Stimulated activated effector memory CD8-positive, alpha-beta T cell treated with anti-CD3 and anti-CD28 coated beads, Interleukin-12 subunit alpha, Interleukin-12 subunit beta, amount 100 ng/mL, for 72 hours (primary cell): ENCODE results near the gene BRD3OS.

Source experiments
- ATAC-seq: fragments of 150-1000 bp; cut with Tn5 transposase; 2 replicates; pipeline ENCODE4 v1.10.0; 2021
- DNase-seq, 2 donors: peaks; one replicate each; pipeline ENCODE4 v3.0.0; 2021 to 2022; ENCODE audit warnings: low spot score in 2 of 2
- H3K27ac Mint-ChIP-seq: one replicate; pipeline ENCODE4 v1.8.0; 2022; ENCODE audit warnings: mild to moderate bottlenecking, mixed read lengths
- H3K36me3 Mint-ChIP-seq: one replicate; pipeline ENCODE4 v1.8.0; 2022; ENCODE audit warnings: mild to moderate bottlenecking, mixed read lengths
- H3K4me1 Mint-ChIP-seq: one replicate; pipeline ENCODE4 v1.8.0; 2022; ENCODE audit warnings: mixed read lengths
- H3K4me3 Mint-ChIP-seq: one replicate; pipeline ENCODE4 v1.8.0; 2022; ENCODE audit warnings: mild to moderate bottlenecking, mixed read lengths
- H3K9me3 Mint-ChIP-seq: one replicate; pipeline ENCODE4 v1.8.0; 2022; ENCODE audit warnings: mixed read lengths

The BRD3OS gene

DNA sequence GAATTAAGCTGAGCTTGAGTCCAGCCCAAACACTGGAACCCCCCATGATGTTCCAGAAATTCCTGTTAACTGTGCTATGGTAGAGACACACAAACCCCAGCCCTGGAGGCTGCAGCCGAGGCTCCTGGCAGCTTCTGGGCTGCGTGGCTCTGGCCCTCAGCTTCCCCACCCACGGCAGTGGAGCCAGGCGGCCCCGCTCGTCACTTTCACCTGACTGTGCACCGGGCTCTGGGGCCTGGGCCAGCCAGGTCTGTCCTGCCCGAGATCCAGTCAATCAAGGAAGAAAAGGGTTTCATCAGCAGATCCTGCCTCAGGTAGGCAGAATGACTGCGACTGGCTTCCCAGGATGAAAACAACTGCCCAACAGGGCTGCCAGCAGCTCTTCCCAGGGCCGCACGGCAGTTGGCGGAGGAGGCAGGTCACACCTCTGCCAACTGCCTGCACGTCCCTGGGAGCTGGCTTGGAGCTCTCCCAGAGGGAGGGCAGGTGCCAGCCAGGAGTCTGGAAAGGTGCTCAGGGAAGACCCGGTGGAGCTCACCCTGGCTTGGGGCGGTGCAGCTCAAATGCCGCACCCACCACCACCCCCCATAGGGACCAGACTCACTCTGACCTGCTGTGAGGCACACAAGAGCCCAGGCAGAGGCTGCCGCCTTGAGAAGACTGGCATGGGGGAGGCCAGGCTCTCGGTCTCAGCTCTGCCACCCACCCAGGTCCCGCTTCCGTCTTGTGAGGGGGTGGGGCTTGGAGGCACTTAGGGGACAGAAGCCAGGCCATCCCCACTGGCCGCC lies 21.8 kb downstream of the BRD3OS start:
- DNase-seq (no peak), ATAC-seq (no peak)
- Mint-ChIP-seq H3K4me1 (no peaks in the 10 kb centered on the region), H3K36me3 (peaks cover 34% of the 10 kb centered on the region), H3K4me3 (no peak overlapping the region), H3K9me3 (no peaks in the 10 kb centered on the region), H3K27ac (peak overlapping the region; percentile 56)

DNA sequence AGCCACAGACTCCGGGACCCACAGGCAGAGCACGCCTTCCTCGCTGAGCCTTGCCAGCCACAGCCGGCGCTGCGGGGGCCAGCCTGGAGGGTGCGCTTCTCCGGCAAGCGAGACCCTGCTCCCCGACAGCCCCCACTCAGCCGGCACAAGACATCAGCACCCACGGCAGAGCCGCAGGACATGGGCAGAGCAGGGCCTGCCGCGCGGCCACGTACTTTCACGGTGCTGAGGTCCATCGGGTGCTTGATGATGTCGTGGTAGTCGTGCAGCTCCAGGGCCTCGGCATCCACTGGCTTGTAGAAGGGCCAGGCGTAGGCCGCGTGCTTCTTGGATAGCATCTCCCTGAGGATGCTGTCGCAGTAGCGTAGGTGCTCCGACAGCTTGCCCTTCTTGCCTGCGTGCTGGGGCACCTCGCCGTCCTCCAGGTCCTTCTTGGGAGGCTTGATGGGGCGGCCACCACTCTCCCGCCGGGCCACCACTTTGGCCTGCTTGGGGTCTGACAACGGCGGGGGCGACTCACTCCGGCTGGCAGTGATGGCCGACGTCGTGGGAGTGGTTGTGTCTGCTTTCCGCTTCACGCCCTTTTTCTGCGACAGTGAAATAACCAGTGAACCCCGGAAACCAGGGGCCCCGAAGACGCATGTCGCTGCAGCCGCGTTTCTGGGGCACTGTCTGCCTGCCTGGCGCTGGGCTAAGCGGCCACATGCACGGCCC lies 22.7 kb downstream of the BRD3OS start:
- no peak for DNase-seq
- H3K4me1 Mint-ChIP-seq: no peaks in the 10 kb centered on the region
- no peaks in the 10 kb centered on the region for H3K9me3 Mint-ChIP-seq
- no peak for ATAC-seq
- peaks cover 38% of the 10 kb centered on the region for H3K36me3 Mint-ChIP-seq
- no peak overlapping the region for H3K4me3 Mint-ChIP-seq
- no peak overlapping the region for H3K27ac Mint-ChIP-seq

DNA sequence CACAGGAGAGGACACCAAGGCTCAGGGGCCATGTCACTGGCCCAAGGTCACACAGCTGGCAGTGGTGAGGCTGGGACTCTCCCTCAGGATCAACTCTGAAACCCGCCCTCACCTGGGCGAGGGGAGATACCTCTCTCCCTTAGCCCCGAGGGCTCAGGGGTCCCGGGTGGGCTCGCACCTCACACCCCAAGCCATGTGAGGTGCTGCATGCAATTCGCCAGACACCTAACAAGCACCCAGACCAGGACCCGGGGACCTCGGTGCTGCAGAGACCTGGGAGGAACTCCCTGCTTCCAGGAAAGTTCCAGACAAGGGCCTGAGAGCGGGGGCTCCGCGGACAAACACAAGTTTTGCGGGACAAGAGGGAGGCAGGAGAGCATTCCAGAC lies 23.3 kb downstream of the BRD3OS start:
- H3K36me3 Mint-ChIP-seq: peaks cover 36% of the 10 kb centered on the region
- DNase-seq (no peak), ATAC-seq (no peak)
- H3K9me3 Mint-ChIP-seq: no peaks in the 10 kb centered on the region
- no peaks in the 10 kb centered on the region for H3K4me1 Mint-ChIP-seq
- H3K4me3 Mint-ChIP-seq: no peak overlapping the region
- H3K27ac Mint-ChIP-seq: no peak overlapping the region

DNA sequence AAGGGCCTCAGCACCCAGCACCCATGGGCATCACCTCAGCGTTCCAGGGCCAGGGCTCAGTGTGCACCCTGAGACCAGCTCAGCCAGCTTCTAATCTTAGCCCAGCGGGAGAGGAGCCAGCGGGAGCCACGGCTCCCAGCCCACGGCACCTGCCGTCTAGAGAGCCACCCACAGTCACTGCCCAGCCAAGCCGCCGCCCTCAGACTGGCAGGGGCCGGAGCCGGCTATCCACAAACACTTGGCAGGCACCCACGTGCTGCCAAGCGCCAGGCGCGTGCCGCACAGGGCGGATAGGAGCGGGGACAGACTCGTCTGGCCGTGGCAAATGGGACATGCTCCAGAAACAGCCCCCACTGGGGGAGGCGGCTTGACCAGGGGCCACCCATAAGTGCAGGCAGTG lies 24.0 kb downstream of the BRD3OS start:
- H3K4me1 Mint-ChIP-seq: no peaks in the 10 kb centered on the region
- peaks cover 32% of the 10 kb centered on the region for H3K36me3 Mint-ChIP-seq
- no peak overlapping the region for H3K27ac Mint-ChIP-seq
- ATAC-seq (no peak), DNase-seq (no peak)
- no peak overlapping the region for H3K4me3 Mint-ChIP-seq
- H3K9me3 Mint-ChIP-seq: no peaks in the 10 kb centered on the region

DNA sequence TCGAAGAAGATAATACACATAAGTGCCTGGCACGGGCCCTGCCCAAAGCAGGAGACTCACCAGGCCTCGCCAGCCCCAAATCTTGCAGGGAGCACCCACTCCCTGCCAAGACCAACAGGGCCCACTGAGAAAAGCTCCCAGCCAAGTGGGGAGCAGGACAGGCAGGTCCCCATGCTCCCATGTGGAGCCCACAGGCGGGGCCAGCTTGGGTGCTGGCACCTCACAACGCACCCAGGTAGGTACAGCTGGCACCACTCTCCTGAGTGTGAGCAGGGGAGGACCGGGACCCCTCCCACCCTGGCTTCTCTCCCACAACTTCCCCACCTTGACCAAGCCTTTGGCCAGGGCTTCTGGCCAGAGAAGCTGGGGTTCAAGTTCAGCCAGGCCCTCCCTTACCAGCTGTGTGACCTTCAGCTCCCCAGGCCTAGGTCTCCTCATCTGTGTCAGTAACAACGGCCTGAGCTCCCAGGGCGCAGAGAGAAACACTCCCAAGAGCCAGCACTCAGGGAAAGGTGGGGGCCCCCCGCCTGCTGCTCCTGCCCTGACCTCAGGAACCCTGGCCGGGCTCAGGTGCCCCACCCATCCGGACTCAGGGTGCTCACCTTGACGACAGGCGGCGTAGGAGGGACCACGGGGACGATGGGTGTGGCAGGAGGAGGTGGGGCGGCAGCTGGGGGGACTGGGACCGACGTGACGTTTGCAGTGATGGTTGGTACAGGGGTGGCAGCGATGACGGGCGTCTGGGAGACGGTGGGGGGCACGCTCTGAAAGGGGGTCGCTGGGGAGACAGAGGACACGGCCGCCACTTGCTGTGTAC lies 24.7 kb downstream of the BRD3OS start:
- Mint-ChIP-seq H3K4me1 (no peaks in the 10 kb centered on the region), H3K36me3 (peaks cover 32% of the 10 kb centered on the region), H3K4me3 (no peak overlapping the region), H3K27ac (no peak overlapping the region), H3K9me3 (no peaks in the 10 kb centered on the region)
- DNase-seq: no peak
- ATAC-seq: no peak

DNA sequence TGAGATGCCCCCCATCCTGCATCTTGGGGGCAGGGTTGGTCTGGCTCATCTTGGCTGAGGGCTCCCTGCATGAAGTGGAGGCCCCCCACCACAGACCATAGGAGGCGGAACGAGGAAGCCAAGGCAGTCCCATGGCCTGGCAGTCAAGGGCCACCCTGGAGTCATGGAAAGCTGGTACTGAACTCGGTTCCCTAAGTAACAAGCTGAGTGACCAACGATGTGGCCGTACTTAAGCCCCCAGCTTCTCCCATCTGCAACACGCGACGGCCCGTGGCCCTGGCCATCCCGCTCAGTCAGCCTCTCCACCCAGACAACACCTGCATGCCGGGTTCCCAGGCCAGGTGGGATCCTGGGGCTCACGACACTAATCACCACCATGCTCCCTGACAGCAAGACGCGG lies 25.4 kb downstream of the BRD3OS start:
- DNase-seq: no peak
- no peak overlapping the region for H3K4me3 Mint-ChIP-seq
- H3K9me3 Mint-ChIP-seq: no peaks in the 10 kb centered on the region
- no peak for ATAC-seq
- H3K27ac Mint-ChIP-seq: no peak overlapping the region
- H3K36me3 Mint-ChIP-seq: peaks cover 31% of the 10 kb centered on the region
- H3K4me1 Mint-ChIP-seq: no peaks in the 10 kb centered on the region

DNA sequence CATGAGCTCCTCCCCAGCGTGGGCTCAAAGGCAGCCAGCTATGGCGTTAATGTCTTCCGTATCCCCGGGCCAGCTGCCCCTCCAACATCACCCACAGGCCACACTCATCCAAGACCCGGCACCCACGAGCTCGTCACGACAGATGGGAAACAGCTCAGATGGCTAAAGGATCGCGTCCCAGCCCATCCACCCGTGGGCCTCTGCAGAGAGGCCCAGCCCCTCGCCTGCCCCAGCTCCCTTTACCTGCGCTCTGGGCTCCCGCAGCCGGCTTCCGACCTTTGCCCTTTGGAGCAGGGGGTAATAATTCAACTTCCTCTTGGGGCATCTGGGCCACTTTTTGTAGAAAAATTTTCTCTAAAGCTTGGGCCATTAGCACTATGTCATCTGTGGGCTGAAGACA lies 26.0 kb downstream of the BRD3OS start:
- peaks cover 6% of the 10 kb centered on the region for H3K4me1 Mint-ChIP-seq
- ATAC-seq (no peak), DNase-seq (no peak)
- H3K36me3 Mint-ChIP-seq: peaks cover 25% of the 10 kb centered on the region
- H3K27ac Mint-ChIP-seq: no peak overlapping the region
- no peak overlapping the region for H3K4me3 Mint-ChIP-seq
- H3K9me3 Mint-ChIP-seq: no peaks in the 10 kb centered on the region

DNA sequence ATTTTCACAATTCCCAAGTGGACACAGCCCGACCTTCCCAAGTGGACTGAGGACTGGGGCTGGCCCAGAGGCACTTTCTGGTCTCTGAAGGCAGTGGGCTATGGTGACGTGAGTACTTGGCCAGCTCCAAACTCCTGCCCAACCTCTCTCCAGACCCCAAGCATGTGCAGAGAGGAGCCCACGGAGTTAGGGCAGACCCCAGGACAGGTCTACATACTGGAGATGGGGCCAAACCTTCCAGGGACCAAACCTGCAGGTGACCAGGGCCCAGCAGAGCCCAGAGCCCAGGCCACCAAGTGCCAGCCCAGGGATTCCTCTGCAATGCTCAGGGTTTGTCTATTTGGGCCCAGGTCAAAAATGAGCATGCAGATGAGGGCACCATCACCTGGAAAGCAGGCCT lies 27.2 kb downstream of the BRD3OS start:
- no peaks in the 10 kb centered on the region for H3K9me3 Mint-ChIP-seq
- H3K4me1 Mint-ChIP-seq: peaks cover 17% of the 10 kb centered on the region
- no peak for DNase-seq
- ATAC-seq: no peak
- peak overlapping the region; percentile 58 for H3K27ac Mint-ChIP-seq
- H3K36me3 Mint-ChIP-seq: peaks cover 17% of the 10 kb centered on the region
- no peak overlapping the region for H3K4me3 Mint-ChIP-seq

DNA sequence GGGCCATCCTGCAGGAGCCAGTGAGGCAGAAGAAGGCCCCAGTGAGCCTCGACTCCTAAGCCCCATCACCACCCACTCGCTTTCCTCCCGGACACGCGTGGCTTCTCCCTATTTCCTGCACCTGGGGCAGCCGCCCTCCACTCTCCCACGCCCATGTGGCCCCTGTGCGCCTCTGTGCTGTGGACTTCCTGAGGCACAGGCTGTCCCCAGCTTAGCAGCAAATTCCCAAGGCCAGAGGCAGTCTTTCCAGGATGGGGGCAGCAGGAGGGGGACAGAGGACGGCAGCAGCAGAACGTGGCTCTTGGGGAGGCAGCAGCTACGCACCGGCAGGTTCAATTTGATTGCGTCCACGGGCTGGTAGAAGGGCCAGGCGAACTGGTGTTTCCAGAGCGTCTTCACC lies 27.7 kb downstream of the BRD3OS start:
- DNase-seq (no peak), ATAC-seq (no peak)
- no peaks in the 10 kb centered on the region for H3K9me3 Mint-ChIP-seq
- H3K36me3 Mint-ChIP-seq: peaks cover 17% of the 10 kb centered on the region
- H3K4me3 Mint-ChIP-seq: no peak overlapping the region
- peak overlapping the region; percentile 58 for H3K27ac Mint-ChIP-seq
- peaks cover 17% of the 10 kb centered on the region for H3K4me1 Mint-ChIP-seq

DNA sequence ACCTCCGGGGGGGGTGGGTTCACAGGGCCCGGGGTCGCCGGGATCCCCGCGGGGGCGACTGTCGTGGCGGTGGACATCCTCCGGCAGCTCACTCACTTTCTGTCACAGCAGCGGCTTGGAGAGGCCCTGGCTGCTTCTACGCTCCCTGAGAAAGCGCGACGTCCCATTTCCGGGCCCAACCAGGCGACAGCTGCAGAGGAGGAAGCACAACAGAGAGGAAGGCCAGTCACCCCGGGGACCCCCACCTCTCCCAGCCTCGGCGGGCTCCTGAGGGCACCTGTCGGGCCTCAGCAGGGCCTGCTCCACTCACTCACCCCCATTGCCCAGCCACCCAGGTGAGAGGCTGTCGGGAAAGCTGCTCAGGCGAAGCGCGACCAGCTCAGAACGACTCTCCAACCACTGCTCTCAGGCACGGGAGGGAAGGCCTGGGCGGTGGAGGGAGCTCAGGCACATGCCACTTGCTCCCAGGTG lies 28.2 kb downstream of the BRD3OS start:
- Mint-ChIP-seq H3K4me3 (no peak overlapping the region), H3K4me1 (peaks cover 21% of the 10 kb centered on the region), H3K27ac (peak overlapping the region; percentile 58), H3K9me3 (no peaks in the 10 kb centered on the region), H3K36me3 (peaks cover 17% of the 10 kb centered on the region)
- no peak for ATAC-seq
- no peak for DNase-seq

DNA sequence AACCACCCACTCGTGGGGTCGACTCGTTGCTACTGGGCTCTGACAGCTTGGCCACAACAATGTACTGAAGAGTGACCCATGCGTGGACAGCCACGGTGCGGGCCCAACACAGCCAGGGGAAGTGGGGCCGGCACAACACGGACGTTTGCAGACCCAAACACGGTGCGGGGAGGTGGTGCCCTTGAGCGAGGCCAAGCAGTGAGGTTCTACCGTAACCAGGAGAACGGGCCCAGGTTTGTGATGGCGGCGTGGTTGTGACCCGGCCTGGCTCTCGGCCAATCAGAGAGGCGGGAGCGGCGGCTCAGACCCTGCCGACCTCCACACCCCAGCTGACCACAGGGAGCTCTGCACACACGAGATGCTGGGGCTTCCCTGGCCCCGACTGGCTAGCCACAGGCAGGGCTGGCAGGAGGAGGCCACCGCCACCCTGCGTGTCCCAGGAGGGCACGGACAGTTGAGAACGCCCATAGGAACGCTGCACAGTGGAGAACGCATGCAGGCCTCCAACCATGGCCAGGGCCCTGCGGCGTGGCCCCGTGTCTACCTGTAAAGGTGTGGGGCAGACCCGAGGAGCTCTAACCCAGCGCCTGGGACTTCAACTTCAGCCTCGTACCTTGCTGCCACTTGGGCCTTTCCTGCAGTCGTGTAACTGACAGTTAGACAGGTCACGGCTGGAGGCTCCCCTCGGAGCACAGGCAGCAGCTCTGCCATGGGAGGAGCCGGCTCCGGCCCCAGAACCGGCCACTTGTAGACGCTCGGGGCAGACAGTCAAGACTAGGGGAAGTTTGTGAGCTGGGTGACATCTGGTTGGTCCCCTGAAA lies 28.9 kb downstream of the BRD3OS start:
- no peak overlapping the region for H3K27ac Mint-ChIP-seq

DNA sequence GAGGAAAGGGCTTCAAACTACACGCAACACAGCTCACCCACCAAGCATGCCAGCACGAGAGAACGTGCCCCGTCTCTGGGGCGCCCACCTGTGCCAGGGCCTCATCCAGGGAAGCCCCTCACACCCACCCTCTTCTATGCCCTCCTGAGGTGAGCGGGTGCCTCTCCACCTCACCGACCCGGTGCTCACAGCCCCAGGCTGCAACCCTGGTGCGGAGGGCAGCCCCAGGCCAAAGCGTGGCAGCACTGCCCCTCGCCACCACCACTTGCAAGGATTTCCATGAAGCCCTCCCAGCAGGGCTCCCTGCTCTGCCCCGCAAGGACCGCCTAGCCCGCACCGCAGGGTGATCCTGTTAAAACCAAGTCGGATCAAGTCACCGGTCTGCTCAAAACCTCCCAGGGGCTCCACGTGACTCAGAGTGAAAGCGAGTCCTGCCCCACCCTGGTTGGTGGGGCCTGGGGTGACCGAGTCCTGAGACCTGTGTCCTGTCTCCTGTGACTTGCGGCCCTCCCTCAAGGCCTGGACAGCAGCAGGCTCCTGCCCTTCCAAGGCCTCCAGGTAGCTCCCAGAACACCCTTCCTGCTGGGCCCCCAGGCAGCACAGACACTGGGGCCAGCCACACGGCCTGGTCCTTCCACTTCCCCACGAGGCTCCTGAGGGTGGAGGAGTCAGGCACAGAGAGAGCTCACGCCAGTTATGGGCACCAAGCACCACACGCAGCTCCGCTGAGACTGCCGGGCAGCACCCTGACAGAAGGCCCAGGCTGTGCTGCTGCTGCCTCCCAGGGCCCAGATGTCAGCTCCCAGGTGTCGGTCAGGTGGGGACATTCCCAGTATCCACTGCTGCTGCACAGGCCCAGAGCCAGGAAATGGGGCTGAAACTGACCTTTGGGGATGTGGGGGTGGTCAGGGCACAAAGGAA lies 29.9 kb downstream of the BRD3OS start:
- Mint-ChIP-seq H3K27ac (peak overlapping the region; percentile 43), H3K4me1 (peaks cover 37% of the 10 kb centered on the region), H3K4me3 (no peak overlapping the region), H3K36me3 (peaks cover 17% of the 10 kb centered on the region), H3K9me3 (no peaks in the 10 kb centered on the region)
- DNase-seq (no peak), ATAC-seq (no peak)

More for the DNA sequence above, 28.9 kb downstream of the BRD3OS start:
- Mint-ChIP-seq H3K4me3 (no peak overlapping the region), H3K36me3 (peaks cover 17% of the 10 kb centered on the region), H3K9me3 (no peaks in the 10 kb centered on the region), H3K4me1 (peaks cover 28% of the 10 kb centered on the region)
- DNase-seq (no peak), ATAC-seq (no peak)

DNA sequence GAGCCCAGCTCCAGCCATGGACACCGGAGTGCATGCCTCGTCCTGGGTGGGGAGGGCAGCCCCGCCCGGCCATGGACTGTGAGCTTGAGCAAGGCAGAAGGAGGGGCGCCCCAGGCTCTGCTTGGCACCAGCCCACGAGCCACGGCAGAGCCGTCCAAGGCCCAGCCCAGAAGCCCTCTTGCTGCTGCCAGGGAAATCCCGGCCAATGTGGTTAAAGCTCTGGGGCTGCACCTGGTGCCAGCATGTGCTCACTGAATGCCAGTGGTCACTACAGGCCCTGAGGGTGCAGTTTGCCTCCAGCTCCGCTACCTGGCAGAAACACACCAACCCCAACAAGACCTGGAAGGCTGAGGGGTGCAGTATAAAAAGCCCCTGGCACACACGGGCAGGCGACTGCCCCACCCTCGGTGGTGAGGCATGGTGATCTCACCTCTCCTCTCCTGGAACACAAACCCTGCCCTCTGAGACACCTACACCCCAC lies 30.7 kb downstream of the BRD3OS start:
- no peak for ATAC-seq
- Mint-ChIP-seq H3K9me3 (no peaks in the 10 kb centered on the region), H3K4me1 (peaks cover 46% of the 10 kb centered on the region), H3K4me3 (no peak overlapping the region), H3K27ac (peak overlapping the region; percentile 76), H3K36me3 (peaks cover 14% of the 10 kb centered on the region)
- no peak for DNase-seq
